Lower lobe of right lung (tissue), 2 donors: Measurements from ENCODE around the gene TAS2R19. TPM values are rescaled to one million over a fixed set of nuclear protein-coding genes. Genes with fewer than 3 reads are reported as not detected.
"Not testable (repeated sequence)": the region's sequence is repeated elsewhere in the genome, so short reads cannot be mapped to it uniquely, and the experiment has no call there.

Source experiments
- ATAC-seq, 2 donors: fragments of 200-7000 bp; cut with Tn5 transposase; one replicate each; pipeline ENCODE4 v1.9.1; 2020 to 2022; ENCODE audit warnings: mild to moderate bottlenecking in 2 of 2, moderate library complexity in 2 of 2
- DNase-seq: peaks from one replicate; pipeline ENCODE4 v3.0.0-alpha.2; 2020
- H3K27ac ChIP-seq: fragments of 200-600 bp; one replicate; pipeline ENCODE4 v1.8.0; 2022
- H3K27me3 ChIP-seq: fragments of 200-600 bp; one replicate; pipeline ENCODE4 v1.8.0; 2022; ENCODE audit warnings: low read depth
- H3K36me3 ChIP-seq: fragments of 200-600 bp; one replicate; pipeline ENCODE4 v1.8.0; 2022; ENCODE audit warnings: mild to moderate bottlenecking
- H3K4me1 ChIP-seq: fragments of 200-600 bp; one replicate; pipeline ENCODE4 v1.8.0; 2022
- H3K4me3 ChIP-seq: fragments of 200-600 bp; one replicate; pipeline ENCODE4 v1.8.0; 2022; ENCODE audit warnings: mild to moderate bottlenecking
- H3K9me3 ChIP-seq: fragments of 200-600 bp; one replicate; pipeline ENCODE4 v1.8.0; 2022
- intact Hi-C: fragments of 100-400 bp; cut with DNase I; formaldehyde crosslinking; loops from one replicate; pipeline ENCODE4 v1.11.0; 2022
- total RNA-seq: library from RNA; stranded (reverse); fragmentation: NEBNext Ultra II Directional; extraction: Animal tissue kit (Norgen Biotek cat#: 25700); gene quantifications from one replicate; pipeline ENCODE4 v1.2.1, GENCODE V29; 2021
- TF ChIP-seq, protein P1 (sequence below): fragments of 200-600 bp; IDR thresholded peaks from one replicate; pipeline ENCODE4 v1.8.0; 2022; ENCODE audit warnings: antibody characterized with exemption, mild to moderate bottlenecking
- donor health status: DM: no; HTN: yes; CAD: no; lungs with severe emphysema.

TAS2R19 gene
- total RNA-seq, 1 donor from 2014 or later, result 2.8 TPM

DNA sequence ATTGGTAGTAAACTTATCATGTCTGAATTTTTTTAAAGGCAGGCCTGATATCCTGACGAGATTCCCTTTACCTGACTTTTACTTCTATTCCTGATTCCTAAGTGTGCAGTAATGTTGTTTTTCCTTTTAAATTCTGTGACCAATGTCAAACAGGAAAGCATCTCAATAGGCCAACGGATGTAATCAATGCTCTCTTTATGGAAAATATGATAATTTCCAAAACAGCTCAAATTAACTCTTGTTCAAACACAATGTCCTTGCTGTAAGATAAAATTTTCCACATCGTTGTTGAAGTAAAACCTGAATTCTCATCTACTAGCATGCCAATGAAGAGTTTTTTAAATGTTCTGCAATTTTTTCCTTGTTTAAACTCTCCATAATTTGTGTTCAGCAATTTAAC, 16.8 kb upstream of the TAS2R19 start:
- no peaks in the 10 kb centered on the region for H3K9me3 ChIP-seq
- DNase-seq (no peak), ATAC-seq (no peak)
- H3K4me1 ChIP-seq, result no peaks in the 10 kb centered on the region
- H3K36me3 ChIP-seq, result no peaks in the 10 kb centered on the region
- TF ChIP-seq, protein P1, sequence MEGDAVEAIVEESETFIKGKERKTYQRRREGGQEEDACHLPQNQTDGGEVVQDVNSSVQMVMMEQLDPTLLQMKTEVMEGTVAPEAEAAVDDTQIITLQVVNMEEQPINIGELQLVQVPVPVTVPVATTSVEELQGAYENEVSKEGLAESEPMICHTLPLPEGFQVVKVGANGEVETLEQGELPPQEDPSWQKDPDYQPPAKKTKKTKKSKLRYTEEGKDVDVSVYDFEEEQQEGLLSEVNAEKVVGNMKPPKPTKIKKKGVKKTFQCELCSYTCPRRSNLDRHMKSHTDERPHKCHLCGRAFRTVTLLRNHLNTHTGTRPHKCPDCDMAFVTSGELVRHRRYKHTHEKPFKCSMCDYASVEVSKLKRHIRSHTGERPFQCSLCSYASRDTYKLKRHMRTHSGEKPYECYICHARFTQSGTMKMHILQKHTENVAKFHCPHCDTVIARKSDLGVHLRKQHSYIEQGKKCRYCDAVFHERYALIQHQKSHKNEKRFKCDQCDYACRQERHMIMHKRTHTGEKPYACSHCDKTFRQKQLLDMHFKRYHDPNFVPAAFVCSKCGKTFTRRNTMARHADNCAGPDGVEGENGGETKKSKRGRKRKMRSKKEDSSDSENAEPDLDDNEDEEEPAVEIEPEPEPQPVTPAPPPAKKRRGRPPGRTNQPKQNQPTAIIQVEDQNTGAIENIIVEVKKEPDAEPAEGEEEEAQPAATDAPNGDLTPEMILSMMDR, result no peak
- no peaks in the 10 kb centered on the region for H3K27me3 ChIP-seq
- H3K4me3 ChIP-seq, result no peak overlapping the region
- intact Hi-C loops, result no loop called here
- H3K27ac ChIP-seq, result no peak overlapping the region

DNA sequence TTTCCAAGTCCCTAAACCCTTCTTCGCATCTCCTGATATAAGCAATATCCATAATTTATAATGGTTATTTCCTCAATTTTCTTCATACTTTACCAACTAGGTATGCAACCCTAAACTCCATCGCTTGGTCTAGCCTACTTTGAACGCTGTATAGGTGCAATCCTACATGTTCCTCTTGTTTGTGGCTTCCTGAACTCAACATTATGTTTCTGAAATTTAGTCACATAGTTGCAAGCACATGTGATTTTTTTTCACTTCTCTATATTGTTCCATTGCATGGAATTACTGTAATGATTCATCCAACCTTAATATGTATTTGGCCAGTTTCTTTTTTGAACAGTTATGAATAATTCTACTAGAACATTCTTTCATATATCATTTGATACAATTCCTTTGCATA, 11.5 kb upstream of the TAS2R19 start:
- ATAC-seq, H3K27ac ChIP-seq, intact Hi-C loops, H3K36me3 ChIP-seq, H3K4me3 ChIP-seq, H3K27me3 ChIP-seq, H3K9me3 ChIP-seq, DNase-seq, H3K4me1 ChIP-seq: not testable (repeated sequence)

DNA sequence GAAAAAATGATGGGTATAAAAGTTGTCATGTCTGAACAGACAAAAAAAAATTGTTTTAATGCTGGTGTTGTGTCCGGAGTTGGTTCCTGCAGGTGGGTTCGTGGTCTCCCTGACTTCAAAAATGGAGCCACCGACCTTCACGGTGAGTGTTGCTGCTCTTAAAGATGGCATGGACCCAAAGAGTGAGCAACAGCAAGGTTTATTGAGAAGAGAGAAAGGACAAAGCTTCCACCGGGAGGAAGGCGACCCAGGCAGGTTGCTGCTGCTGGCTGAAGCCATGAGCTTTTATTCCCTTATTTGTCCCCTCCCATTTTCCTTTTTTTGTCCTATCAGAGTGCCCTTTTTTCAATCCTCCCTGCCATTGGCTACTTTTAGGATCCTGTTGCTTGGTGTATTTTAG, 8.9 kb upstream of the TAS2R19 start, which contains the start of gene TAS2R31:
Gene TAS2R31, minus strand, starts transcription at position 101 of the 400 bp plus-strand sequence. Its CDS starts 72 bp downstream, at position 29.
- no peaks in the 10 kb centered on the region for H3K4me1 ChIP-seq
- ATAC-seq (no peak), DNase-seq (no peak)
- intact Hi-C loops, result no loop called here
- H3K4me3 ChIP-seq, result no peak within 1 kb of the TSS
- H3K9me3 ChIP-seq, result no peaks in the 10 kb centered on the region
- no peaks in the 10 kb centered on the region for H3K36me3 ChIP-seq
- no peaks in the 10 kb centered on the region for H3K27me3 ChIP-seq
- H3K27ac ChIP-seq, result no peak within 1 kb of the TSS
- TF ChIP-seq, protein P1, result no peak

DNA sequence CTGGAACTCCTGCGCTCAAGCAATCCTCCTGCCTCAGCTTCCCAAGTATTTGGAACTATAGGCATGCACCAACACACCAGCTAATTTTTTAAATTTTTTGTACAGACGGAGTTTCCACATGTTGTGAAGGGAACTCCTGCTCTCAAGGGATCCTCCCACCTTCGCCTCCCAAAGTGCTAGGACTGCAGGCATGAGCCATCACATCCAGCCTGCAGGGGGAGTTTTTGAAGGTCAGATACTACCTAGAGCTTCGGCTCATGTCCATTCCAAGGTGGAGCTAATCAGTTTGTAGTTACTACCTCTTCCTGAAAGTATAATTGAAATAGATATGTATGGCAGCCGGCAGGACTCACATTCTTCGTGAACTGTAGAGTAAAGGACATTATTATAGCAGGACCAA, 3.7 kb upstream of the TAS2R19 start:
- intact Hi-C loops, result no loop called here
- Histone ChIP-seq H3K36me3 (no peaks in the 10 kb centered on the region), H3K4me1 (no peaks in the 10 kb centered on the region), H3K27me3 (no peaks in the 10 kb centered on the region), H3K27ac (no peak overlapping the region), H3K4me3 (no peak overlapping the region), H3K9me3 (no peaks in the 10 kb centered on the region)
- DNase-seq (no peak), ATAC-seq (no peak)
- TF ChIP-seq, protein P1, result no peak

DNA sequence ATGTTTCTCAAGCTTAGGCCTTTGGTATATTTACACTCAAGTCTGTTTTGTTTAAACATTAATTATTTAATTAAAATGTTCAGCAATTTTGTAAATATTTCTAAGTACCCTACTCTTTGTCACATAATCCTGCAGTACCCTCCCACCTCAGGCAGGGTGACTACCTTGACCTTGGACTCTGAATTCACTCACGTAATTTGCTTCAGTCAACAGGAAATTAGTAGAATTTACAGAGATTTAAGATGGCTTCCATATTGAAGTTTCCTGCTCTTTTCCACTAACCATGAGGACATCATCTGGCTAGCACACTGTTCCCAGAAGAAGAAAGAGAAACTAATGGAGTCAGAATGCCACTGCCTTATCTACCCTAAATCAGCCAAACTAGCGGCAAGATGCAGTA, 967 bp upstream of the TAS2R19 start:
- ATAC-seq (no peak), DNase-seq (no peak)
- TF ChIP-seq, protein P1, result no peak
- intact Hi-C loops, result no loop called here
- Histone ChIP-seq H3K9me3 (no peaks in the 10 kb centered on the region), H3K4me1 (no peaks in the 10 kb centered on the region), H3K4me3 (no peak overlapping the region), H3K27me3 (no peaks in the 10 kb centered on the region), H3K36me3 (no peaks in the 10 kb centered on the region), H3K27ac (no peak overlapping the region)

DNA sequence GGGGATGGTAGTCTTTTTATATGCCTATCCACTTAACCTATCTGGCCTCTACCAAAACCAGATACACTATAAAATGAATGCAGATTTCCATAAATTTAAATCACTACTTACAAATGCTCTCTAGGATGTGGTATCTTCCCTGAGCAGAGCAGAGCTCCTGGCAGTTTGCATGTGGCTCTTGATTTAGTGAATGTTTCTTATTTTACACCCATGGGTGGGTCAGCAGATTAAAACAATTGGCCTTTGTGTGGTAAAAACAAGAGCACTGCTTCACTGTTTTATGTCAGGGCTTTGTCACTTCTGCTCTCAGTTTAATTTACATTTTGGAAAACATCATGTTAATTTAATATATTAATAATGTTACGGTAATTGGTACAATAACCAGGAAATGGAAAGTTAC, 5.5 kb downstream of the TAS2R19 start:
- intact Hi-C loops, result no loop called here

More for the DNA sequence above, 5.5 kb downstream of the TAS2R19 start:
- no peaks in the 10 kb centered on the region for H3K9me3 ChIP-seq
- no peaks in the 10 kb centered on the region for H3K27me3 ChIP-seq
- TF ChIP-seq, protein P1, result no peak
- DNase-seq (no peak), ATAC-seq (no peak)
- H3K4me3 ChIP-seq, result no peak overlapping the region
- H3K27ac ChIP-seq, result no peak overlapping the region
- H3K36me3 ChIP-seq, result no peaks in the 10 kb centered on the region
- H3K4me1 ChIP-seq, result no peaks in the 10 kb centered on the region
